H1 (cell line): ENCODE measurements around the gene TARS3. TPM values are rescaled to one million over a fixed set of nuclear protein-coding genes. Genes with fewer than 3 reads are reported as not detected.

Source experiments
- CHD7 ChIP-seq: fragments of 300-600 bp; sonication (generic); IDR thresholded peaks from 2 replicates; pipeline ENCODE4 v1.7.1; 2012; ENCODE audit warnings: low read length, moderate library complexity, mild to moderate bottlenecking, inconsistent platforms; ENCODE audit not compliant: insufficient replicate concordance
- E2F6 ChIP-seq: IDR thresholded peaks from 2 replicates; pipeline ENCODE4 v1.6.1; 2012; ENCODE audit warnings: inconsistent platforms
- JUN ChIP-seq: IDR thresholded peaks from 2 replicates; pipeline ENCODE4 v1.6.1; 2011; ENCODE audit warnings: low read depth, mild to moderate bottlenecking, improper control_type of control experiment, low read length
- PHF8 ChIP-seq: fragments of 200-600 bp; sonication (generic); conservative IDR thresholded peaks from 2 replicates; pipeline ENCODE4 v1.7.1; 2012; ENCODE audit warnings: low read depth, mild to moderate bottlenecking, inconsistent platforms, low read length, moderate library complexity
- RNF2 ChIP-seq: fragments of 200-900, 300-1000 bp; sonication (generic); IDR thresholded peaks from 2 replicates; pipeline ENCODE4 v1.7.1; 2016; ENCODE audit warnings: borderline replicate concordance, low read depth, mild to moderate bottlenecking, antibody characterized with exemption, low read length; ENCODE audit not compliant: poor library complexity, severe bottlenecking; ENCODE audit errors: missing control alignments
- SIRT6 ChIP-seq: IDR thresholded peaks from one replicate; pipeline ENCODE4 v1.7.1; 2012; ENCODE audit warnings: low read length, inconsistent platforms
- SRF ChIP-seq: IDR thresholded peaks from 2 replicates; pipeline ENCODE4 v1.6.1; 2011; ENCODE audit warnings: mild to moderate bottlenecking, low read depth, low read length, moderate library complexity
- polyA plus RNA-seq, 7 experiments: library from polyadenylated mRNA; depleted of rRNA in 3 of 7; stranded (reverse) in 5 of 7; unstranded in 2 of 7; fragments of >200 nt in 5 of 7; fragments of 200-250 nt in 2 of 7; gene quantifications; 1 replicate in 5 of 7; 2 replicates in 1 of 7; 4 replicates in 1 of 7; pipeline versions ENCODE4 v1.2.1 to v1.2.3, GENCODE V29; 2011 to 2013; ENCODE audit warnings: missing spikeins in 2 of 7, mixed read lengths in 2 of 7
- total RNA-seq: library from RNA; stranded (reverse); fragmentation: NEBNext Ultra II Directional; extraction: Animal tissue kit (Norgen Biotek cat#: 25700); gene quantifications from 2 replicates; pipeline ENCODE4 v1.2.1, GENCODE V29; 2021

TARS3 gene
- total and polyA plus RNA-seq, 2 of the 8 experiments (the other 6 are each of a cell fraction or from before 2014, with no cell fraction given): 2.1 to 13.9 TPM

GRCh38 chr15:101733545-101733944, 9.3 kb upstream of the TARS3 start (continued):
- no peak for TF ChIP-seq CHD7
- TF ChIP-seq E2F6: no peak
- TF ChIP-seq PHF8: no peak
- TF ChIP-seq RNF2: no peak
- no peak for TF ChIP-seq SIRT6
- TF ChIP-seq SRF: no peak
- TF ChIP-seq JUN: no peak
